Stimulated activated CD8-positive, alpha-beta memory T cell treated with anti-CD3 and anti-CD28 coated beads, Interleukin-2, amount 100 ng/mL, for 1 hour (primary cell): ENCODE data around the gene SLC15A4.
A peak's percentile ranks its signal among the peaks of the same experiment; 100 is the strongest.
"Not testable (repeated sequence)": the region's sequence is repeated elsewhere in the genome, so short reads cannot be mapped to it uniquely, and the experiment has no call there.

Experiments
- DNase-seq, 2 donors: peaks; one replicate each; pipeline ENCODE4 v3.0.0-alpha.2; 2020; ENCODE audit warnings: low read depth in 2 of 2

SLC15A4 gene

GRCh38 chr12:128823916-128824839, at the start of gene SLC15A4:
TSS of gene SLC15A4 (minus strand) at chr12:128823958. CDS start at chr12:128823943, 15 bp downstream.
- DNase-seq: peak; percentile 75 to 87

DNA sequence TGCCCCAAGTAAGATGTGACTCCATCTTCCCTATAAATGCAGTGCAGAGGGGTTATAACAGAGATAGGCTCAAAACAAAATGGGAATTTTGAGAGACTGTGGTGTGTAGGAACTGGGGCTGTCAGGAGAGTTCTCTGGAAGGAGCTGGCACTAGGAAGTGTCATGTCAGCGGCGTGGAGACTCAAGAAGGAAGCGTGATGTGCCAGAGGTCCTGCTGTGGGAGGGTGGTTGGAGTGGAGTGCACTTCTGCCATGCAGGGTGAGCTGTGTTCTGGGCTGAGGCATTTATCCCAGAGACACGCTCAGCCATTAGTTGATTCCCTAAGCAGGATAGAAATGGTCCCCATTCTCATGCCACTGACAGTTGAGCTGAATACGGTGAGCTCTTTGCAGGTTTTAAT, 48.5 kb upstream of the SLC15A4 start:
- DNase-seq: no peak

DNA sequence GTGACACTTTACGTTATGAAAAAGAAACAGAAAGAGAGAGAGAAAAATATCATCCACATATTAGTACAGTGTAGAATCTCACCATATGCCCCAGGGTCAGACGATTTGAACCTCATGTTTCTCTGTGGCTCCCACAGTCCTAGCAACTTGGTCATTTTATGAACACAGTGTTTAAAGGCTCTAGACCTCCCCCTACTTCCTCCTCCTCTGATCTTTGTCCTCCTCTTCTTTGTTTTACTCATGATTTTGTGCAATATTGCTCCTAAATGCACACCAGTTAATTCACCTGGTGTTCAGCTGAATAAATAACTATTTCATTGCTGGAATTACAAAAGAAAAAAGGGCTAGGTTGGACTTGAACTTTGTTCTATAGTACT, 47.7 kb upstream of the SLC15A4 start:
- DNase-seq: no peak

DNA sequence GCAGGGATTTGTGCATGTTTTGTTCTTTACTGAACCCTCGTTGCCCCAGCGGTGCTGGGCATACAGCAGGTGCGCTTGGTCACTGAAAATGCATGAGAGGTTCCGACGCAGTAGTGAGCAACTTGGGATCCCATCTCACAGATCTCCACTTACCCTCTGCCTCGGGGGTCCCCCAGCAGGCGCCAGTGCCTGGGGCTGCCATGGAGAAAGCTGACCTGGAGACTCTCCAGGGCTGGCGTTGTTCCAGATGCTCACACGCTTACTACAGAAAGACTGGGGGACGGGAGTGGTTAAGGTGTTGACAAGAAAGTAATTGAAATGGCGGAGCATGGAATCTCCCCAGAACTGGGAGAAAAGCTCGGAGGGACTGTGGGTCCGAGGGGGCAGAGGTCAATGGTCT, 43.7 kb upstream of the SLC15A4 start:
- DNase-seq: no peak

- no peak for DNase-seq
Observed at GRCh38 chr12:128864516-128865186, 40.9 kb upstream of the SLC15A4 start.

GRCh38 chr12:128863957-128864356, 40.2 kb upstream of the SLC15A4 start:
- no peak for DNase-seq

GRCh38 chr12:128861226-128862016, 37.7 kb upstream of the SLC15A4 start:
- DNase-seq: no peak

DNA sequence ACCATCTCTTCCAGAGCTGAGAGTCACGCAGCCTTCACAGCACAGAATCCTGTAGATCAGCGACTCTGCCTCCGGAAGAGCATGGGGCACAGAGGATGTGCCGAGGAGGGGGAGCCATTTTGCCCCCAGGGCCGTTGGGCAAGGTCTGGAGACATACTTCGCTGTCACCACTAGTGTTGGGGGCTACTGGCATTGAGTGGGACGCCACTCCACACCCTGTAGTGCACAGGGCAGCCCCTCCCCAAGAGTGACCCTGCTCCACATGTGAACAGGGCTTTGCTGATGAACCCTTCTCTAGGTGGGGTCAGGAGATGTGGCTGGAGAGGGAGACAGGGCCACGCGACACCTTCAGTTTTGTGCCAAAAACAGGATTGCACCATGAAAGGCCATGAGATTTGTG, 35.6 kb upstream of the SLC15A4 start:
- DNase-seq: no peak

DNA sequence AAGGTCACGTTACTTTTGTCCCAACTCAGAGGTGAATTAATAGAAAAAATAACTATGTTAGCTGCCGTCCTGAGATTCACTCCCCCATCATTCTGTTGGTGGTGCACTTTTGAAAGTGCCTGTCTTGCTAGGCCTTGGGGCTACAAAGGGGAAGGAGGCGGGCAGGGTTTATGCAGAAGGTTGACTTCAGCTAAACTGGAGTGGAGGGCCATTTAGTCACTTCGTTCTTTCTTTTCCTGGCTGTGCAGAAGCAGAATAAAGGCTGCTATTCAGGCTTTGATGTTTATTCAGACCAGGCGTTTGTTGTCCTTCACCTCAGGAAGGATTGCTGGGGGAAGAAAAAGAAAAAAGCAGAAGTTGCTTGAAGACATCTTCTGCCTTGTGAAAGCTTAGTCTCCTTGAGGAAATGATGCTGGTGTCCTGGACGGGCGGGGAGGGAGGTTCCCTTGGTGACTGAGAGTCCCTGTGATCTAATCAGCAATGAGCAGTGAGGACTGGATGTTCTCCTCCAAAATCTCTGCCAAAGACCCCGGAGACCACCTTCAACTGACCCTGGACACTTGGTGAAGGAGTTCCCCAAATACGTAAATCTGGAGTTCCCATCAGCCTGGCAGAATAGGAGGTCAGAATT, 33.5 kb upstream of the SLC15A4 start:
- no peak for DNase-seq

DNA sequence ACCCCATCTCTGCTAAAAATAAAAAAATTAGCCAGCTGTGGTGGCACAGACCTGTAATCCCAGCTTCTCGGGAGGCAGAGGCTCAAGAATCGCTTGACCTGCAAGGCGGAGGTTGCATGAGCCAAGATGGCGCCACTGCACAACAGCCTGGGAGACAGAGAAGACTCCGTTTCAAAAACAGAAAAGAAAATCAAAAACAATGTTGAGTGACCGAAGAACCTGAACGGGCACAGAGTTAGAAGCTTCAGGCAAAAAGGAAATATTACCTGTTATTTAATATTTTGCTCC, 33.0 kb upstream of the SLC15A4 start:
- no peak for DNase-seq

DNA sequence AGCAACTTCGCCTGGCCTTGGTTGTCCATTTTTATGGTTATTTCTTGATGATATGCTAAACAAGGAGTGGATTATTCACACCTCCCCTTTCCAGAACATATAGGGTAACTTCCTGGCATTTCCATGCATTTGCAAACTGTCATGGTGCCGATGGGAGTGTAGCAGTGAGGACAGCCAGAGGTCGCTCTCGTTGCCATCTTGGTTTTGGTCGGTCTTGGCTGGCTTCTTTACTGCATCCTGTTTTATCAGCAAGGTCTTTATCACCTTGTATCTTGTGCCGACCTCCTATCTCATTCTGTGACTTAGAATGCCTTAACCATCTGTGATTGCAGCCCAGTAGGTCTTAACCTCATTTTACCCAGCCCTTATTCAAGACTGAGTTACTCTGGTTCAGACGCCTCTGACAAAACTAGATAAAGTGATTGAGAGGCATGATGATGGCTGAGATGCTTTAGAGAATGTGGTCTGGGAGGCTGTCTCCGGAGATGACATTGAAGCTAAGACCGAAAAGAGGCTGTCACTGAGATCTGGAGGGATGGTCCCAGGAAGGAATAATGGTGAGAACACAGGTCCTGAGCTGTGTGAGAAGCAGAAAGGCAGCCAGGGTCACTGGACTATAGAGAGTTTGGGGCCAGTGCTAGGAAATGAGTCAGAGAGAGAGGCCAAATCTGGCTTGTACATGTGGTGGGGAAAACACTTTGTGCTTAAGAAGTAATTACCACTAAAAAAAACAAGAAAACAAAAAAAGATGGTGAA, 32.5 kb upstream of the SLC15A4 start:
- DNase-seq: no peak

GRCh38 chr12:128853600-128854197, 29.9 kb upstream of the SLC15A4 start:
- DNase-seq: no peak

- DNase-seq: no peak
Observed at GRCh38 chr12:128852885-128853599, 29.3 kb upstream of the SLC15A4 start, which contains the start of gene GLT1D1. TSS of gene GLT1D1 (plus strand) at chr12:128853478. CDS start at chr12:128853582, 104 bp downstream.

GRCh38 chr12:128852026-128852698, 28.4 kb upstream of the SLC15A4 start:
- DNase-seq: no peak

DNA sequence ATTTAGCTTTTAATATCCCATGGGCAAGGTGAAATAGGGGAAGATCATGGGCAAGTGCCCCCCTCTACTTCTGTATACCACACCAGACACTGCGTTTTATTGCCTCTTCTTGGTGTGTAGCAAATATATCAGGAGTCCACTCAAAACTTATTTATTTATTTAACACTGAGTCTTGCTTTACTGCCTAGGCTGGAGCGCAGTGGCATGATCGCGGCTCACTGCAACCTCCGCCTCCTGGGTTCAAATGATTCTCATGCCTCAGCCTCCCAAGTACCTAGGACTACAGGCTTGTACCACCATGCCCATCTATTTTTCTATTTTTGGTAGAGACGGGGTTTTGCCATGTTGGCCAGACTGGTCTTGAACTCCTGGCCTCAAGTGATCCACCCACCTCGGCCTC, 27.7 kb upstream of the SLC15A4 start:
- DNase-seq: not testable (repeated sequence)

DNA sequence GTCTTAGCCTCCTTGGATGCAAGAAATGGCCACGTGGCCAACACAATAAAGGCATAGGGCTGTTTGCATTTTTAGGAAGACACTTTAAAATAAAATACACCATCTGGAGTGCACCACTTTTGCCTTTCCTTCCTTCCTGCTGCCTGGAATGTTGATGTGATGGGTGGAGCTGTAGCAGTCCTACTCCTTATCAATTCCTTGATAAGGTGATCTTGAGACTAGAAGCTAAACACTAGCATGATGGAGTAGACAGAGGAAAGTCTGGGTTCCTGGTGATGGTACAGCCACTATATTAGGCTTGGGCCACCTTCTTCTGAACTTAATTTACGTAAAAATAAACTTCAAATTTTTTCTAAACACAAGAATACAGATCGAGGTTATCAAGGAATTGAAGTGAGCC, 26.6 kb upstream of the SLC15A4 start:
- DNase-seq: no peak

GRCh38 chr12:128849806-128850205, 26.0 kb upstream of the SLC15A4 start:
- DNase-seq: not testable (repeated sequence)

- no peak for DNase-seq
Observed at GRCh38 chr12:128848371-128848770, 24.6 kb upstream of the SLC15A4 start.

DNA sequence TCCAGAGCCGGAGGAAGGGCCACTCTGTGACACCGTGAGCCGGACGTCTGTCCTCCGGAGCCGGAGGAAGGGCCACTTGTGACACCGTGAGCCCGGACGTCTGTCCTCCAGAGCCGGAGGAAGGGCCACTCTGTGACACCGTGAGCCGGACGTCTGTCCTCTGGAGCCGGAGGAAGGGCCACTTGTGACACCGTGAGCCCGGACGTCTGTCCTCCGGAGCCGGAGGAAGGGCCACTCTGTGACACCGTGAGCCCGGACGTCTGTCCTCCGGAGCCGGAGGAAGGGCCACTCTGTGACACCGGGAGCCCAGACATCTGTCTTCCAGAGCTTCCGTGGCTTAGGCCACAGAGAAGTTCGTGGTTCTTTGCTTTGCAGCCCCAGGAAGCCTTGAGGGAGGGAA, 22.9 kb upstream of the SLC15A4 start:
- not testable (repeated sequence) for DNase-seq
